A673 (cell line): ENCODE measurements around the gene GPR137.

Source experiments
- CTCF ChIP-seq: fragments of 300-800, 200-600 bp; sonication (generic); conservative IDR thresholded peaks from 2 replicates; pipeline ENCODE4 v1.5.1; 2017; ENCODE audit warnings: low read depth, mild to moderate bottlenecking, antibody characterized with exemption, low read length, moderate library complexity, mixed read lengths
- EZH2 ChIP-seq: fragments of 200-600 bp; sonication (generic); IDR thresholded peaks from 2 replicates; pipeline ENCODE4 v1.6.1; 2017; ENCODE audit warnings: borderline replicate concordance, low read depth, mild to moderate bottlenecking, mixed read lengths, antibody characterized with exemption, low read length; ENCODE audit not compliant: poor library complexity, severe bottlenecking

DNA sequence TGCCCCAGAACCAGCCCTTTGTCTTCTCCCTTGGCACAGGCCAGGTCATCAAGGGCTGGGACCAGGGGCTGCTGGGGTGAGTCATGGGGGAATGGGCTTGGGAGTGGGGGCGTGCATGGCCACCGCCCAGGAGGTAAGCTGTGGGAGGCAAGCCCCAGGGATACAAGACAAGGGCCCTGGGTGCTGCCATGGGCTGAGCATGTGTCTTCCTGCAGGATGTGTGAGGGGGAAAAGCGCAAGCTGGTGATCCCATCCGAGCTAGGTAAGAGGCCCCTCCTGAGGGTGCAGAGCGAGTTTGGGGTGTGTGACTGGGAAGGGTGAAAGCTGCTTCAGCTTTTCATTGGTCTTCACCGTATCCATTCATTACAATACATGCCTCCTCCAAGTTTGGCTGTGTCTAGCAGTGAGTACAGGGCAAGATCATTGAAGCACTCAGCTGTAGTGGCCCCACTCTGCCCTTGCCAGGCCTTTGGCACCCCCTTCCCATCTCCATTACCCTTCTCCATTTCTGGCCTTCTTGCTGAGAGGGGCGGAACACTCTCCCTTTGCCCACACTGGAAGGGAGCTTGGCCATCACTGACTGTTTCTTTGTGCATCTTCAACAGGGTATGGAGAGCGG lies 42.3 kb upstream of the GPR137 start:
- TF ChIP-seq CTCF (no peak), EZH2 (no peak)
